GM10248 (cell line): Measurements from ENCODE around the gene BBOX1.

Experiments
- CTCF ChIA-PET: fragments of 300-600 bp; sonication (Branson Sonifier 250); formaldehyde crosslinking; extraction: SDS; loops from one replicate; lab custom pipeline; 2021; ENCODE audit warnings: antibody characterized with exemption; lab: Yijun Ruan, JAX
- POLR2A ChIA-PET: fragments of 350-650 bp; sonication (Branson Sonifier 250); formaldehyde crosslinking; extraction: SDS; loops from one replicate; lab custom pipeline; 2020; ENCODE audit warnings: antibody characterized with exemption; lab: Yijun Ruan, JAX
- DNase-seq: peaks from one replicate; pipeline ENCODE4 v3.0.0; 2012; ENCODE audit errors: extremely low spot score
- CTCF ChIP-seq: IDR thresholded peaks from 2 replicates; pipeline ENCODE4 v1.5.1; 2012; ENCODE audit warnings: mild to moderate bottlenecking, low read depth; ENCODE audit errors: extremely low read depth, missing control alignments, control extremely low read depth

BBOX1 gene

GRCh38 chr11:27060816-27061460 is 20.3 kb downstream of the BBOX1 start:
- ChIA-PET CTCF (interaction anchor here (1.0 kb wide), 1 partner anchor 260 kb away, joined by 3 read pairs; no protein-coding TSS in a partner anchor), POLR2A (no interaction called here)
- DNase-seq, result no peak
- no peak for TF ChIP-seq CTCF

- DNase-seq, result no peak
- ChIA-PET POLR2A (no interaction called here), CTCF (interaction anchor here (1.0 kb wide), 1 partner anchor 261 kb away, joined by 3 read pairs; no protein-coding TSS in a partner anchor)
- no peak for TF ChIP-seq CTCF
Observed at GRCh38 chr11:27061461-27061821, 20.8 kb downstream of the BBOX1 start.

- POLR2A ChIA-PET, result no interaction called here
- TF ChIP-seq CTCF, result no peak
- DNase-seq, result no peak
- CTCF ChIA-PET, result no interaction called here
Observed at GRCh38 chr11:27064086-27064485, 23.5 kb downstream of the BBOX1 start.

- no peak for TF ChIP-seq CTCF
- POLR2A ChIA-PET, result no interaction called here
Observed at GRCh38 chr11:27075192-27075591, 34.6 kb downstream of the BBOX1 start.

GRCh38 chr11:27075655-27076054 is 35.0 kb downstream of the BBOX1 start:
- ChIA-PET POLR2A (no interaction called here), CTCF (interaction anchor here (0.9 kb wide), 1 partner anchor 41 kb away, joined by 3 read pairs; no protein-coding TSS in a partner anchor)
- TF ChIP-seq CTCF, result no peak
- no peak for DNase-seq

More at GRCh38 chr11:27075192-27075591, 34.6 kb downstream of the BBOX1 start:
- no peak for DNase-seq
- CTCF ChIA-PET, result interaction anchor here (0.9 kb wide), 1 partner anchor 41 kb away, joined by 3 read pairs; no protein-coding TSS in a partner anchor

GRCh38 chr11:27076121-27076589 is 35.5 kb downstream of the BBOX1 start:
- POLR2A ChIA-PET, result no interaction called here
- TF ChIP-seq CTCF, result no peak
- CTCF ChIA-PET, result interaction anchor here (0.9 kb wide), 1 partner anchor 40 kb away, joined by 3 read pairs; no protein-coding TSS in a partner anchor
- no peak for DNase-seq
